ENCODE measurements around the gene HYKK.

- TF ChIP-seq, protein P1, sequence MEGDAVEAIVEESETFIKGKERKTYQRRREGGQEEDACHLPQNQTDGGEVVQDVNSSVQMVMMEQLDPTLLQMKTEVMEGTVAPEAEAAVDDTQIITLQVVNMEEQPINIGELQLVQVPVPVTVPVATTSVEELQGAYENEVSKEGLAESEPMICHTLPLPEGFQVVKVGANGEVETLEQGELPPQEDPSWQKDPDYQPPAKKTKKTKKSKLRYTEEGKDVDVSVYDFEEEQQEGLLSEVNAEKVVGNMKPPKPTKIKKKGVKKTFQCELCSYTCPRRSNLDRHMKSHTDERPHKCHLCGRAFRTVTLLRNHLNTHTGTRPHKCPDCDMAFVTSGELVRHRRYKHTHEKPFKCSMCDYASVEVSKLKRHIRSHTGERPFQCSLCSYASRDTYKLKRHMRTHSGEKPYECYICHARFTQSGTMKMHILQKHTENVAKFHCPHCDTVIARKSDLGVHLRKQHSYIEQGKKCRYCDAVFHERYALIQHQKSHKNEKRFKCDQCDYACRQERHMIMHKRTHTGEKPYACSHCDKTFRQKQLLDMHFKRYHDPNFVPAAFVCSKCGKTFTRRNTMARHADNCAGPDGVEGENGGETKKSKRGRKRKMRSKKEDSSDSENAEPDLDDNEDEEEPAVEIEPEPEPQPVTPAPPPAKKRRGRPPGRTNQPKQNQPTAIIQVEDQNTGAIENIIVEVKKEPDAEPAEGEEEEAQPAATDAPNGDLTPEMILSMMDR (IDR thresholded peaks at IDR 0.05; ENCODE audit: low read depth, low read length, poor library complexity, severe bottlenecking), result no peak
- no peak for TF ChIP-seq EZH2phosphoT487 (IDR thresholded peaks at IDR 0.05; ENCODE audit: borderline replicate concordance, low read length)
These were observed 5.5 kb upstream of the HYKK start for GRCh38 chr15:78501857-78502256.
